ENCODE data around the gene TYMS.

The TYMS gene

GRCh38 chr18:623761-624620 lies 33.5 kb upstream of the TYMS start:
- peak; percentile 69 for TF ChIP-seq CTCF (IDR thresholded peaks at IDR 0.05; ENCODE audit: low read depth, low read length)
- H3K4me3 ChIP-seq (replicated peaks in 1 of 2; ENCODE audit: low read depth in 2 of 2, low read length in 2 of 2): no peak overlapping the region
- DNase-seq (ENCODE audit: low read depth in 2 of 2): peak; percentile 87 to 88

GRCh38 chr18:627231-627630 lies 30.2 kb upstream of the TYMS start:
- peak; percentile 11 to 42 for DNase-seq (ENCODE audit: low read depth in 2 of 2)
- no peak for TF ChIP-seq CTCF (IDR thresholded peaks at IDR 0.05; ENCODE audit: low read depth, low read length)

GRCh38 chr18:629269-630150 lies 27.9 kb upstream of the TYMS start:
- H3K4me3 ChIP-seq (replicated peaks in 1 of 2; ENCODE audit: low read depth in 2 of 2, low read length in 2 of 2): no peak overlapping the region
- DNase-seq (ENCODE audit: low read depth in 2 of 2): no peak
- TF ChIP-seq CTCF (IDR thresholded peaks at IDR 0.05; ENCODE audit: low read depth, low read length): no peak

More at GRCh38 chr18:627231-627630, 30.2 kb upstream of the TYMS start:
- no peak overlapping the region for H3K4me3 ChIP-seq (replicated peaks in 1 of 2; ENCODE audit: low read depth in 2 of 2, low read length in 2 of 2)

GRCh38 chr18:631560-631959 lies 25.9 kb upstream of the TYMS start:
- TF ChIP-seq CTCF (IDR thresholded peaks at IDR 0.05; ENCODE audit: low read depth, low read length): no peak
- no peak for DNase-seq (ENCODE audit: low read depth in 2 of 2)
- H3K4me3 ChIP-seq (replicated peaks in 1 of 2; ENCODE audit: low read depth in 2 of 2, low read length in 2 of 2): no peak overlapping the region

- no peak for TF ChIP-seq CTCF (IDR thresholded peaks at IDR 0.05; ENCODE audit: low read depth, low read length)
- no peak for DNase-seq (ENCODE audit: low read depth in 2 of 2)
- no peak overlapping the region for H3K4me3 ChIP-seq (replicated peaks in 1 of 2; ENCODE audit: low read depth in 2 of 2, low read length in 2 of 2)
Observed at GRCh38 chr18:634551-635045, 22.9 kb upstream of the TYMS start.

- TF ChIP-seq CTCF (IDR thresholded peaks at IDR 0.05; ENCODE audit: low read depth, low read length): no peak
- H3K4me3 ChIP-seq (replicated peaks in 1 of 2; ENCODE audit: low read depth in 2 of 2, low read length in 2 of 2): no peak overlapping the region
- DNase-seq (ENCODE audit: low read depth in 2 of 2): no peak
Observed at GRCh38 chr18:635171-635570, 22.3 kb upstream of the TYMS start.
